SU-DHL-6 (cell line): ENCODE data around the gene SLC26A2.

Experiments used
- H2AFZ ChIP-seq: fragments of 200-600 bp; sonication (generic); 2 replicates; pipeline ENCODE4 v1.6.1; 2014; ENCODE audit warnings: low read depth, mild to moderate bottlenecking, moderate library complexity, mixed read lengths, antibody characterized with exemption, low read length; ENCODE audit not compliant: severe bottlenecking
- H3F3A ChIP-seq: fragments of 200-600 bp; shearing (Covaris generic); 2 replicates; pipeline ENCODE4 v1.6.0; 2016; ENCODE audit warnings: antibody characterized with exemption, mild to moderate bottlenecking; ENCODE audit not compliant: insufficient read depth
- H3K27ac ChIP-seq: fragments of 200-600 bp; sonication (generic); 2 replicates; pipeline ENCODE4 v1.5.1; 2016; ENCODE audit warnings: low read depth, mild to moderate bottlenecking, low read length, moderate library complexity, mixed read lengths
- H3K27me3 ChIP-seq: fragments of 200-600 bp; sonication (generic), shearing (Covaris generic); 2 replicates; pipeline ENCODE4 v1.6.0; 2014; ENCODE audit warnings: mild to moderate bottlenecking, low read length
- H3K36me3 ChIP-seq: fragments of 200-600 bp; sonication (generic); 2 replicates; pipeline ENCODE4 v1.6.1; 2014; ENCODE audit warnings: mild to moderate bottlenecking, low read length, mixed read lengths
- H3K4me2 ChIP-seq: fragments of 300-600, 200-600 bp; shearing (Covaris generic), sonication (generic); 2 replicates; pipeline ENCODE4 v1.6.0; 2014; ENCODE audit warnings: low read length, low read depth, mild to moderate bottlenecking; ENCODE audit not compliant: poor library complexity, severe bottlenecking
- H3K4me3 ChIP-seq: fragments of 200-600 bp; sonication (generic); 2 replicates; pipeline ENCODE4 v1.5.1; 2014; ENCODE audit warnings: antibody characterized with exemption, low read length, mild to moderate bottlenecking, mixed read lengths; ENCODE audit not compliant: insufficient read depth, poor library complexity, severe bottlenecking
- H3K79me2 ChIP-seq: fragments of 200-600 bp; sonication (generic); 2 replicates; pipeline ENCODE4 v1.6.1; 2014; ENCODE audit warnings: mild to moderate bottlenecking, low read length, moderate library complexity; ENCODE audit not compliant: insufficient read depth
- H3K9ac ChIP-seq: fragments of 200-600 bp; sonication (generic); 2 replicates; pipeline ENCODE4 v1.7.0; 2014; ENCODE audit warnings: mild to moderate bottlenecking, low read length
- H3K9me2 ChIP-seq: fragments of 200-600 bp; sonication (generic); replicated peaks from 2 replicates; pipeline ENCODE4 v1.6.1; 2014; ENCODE audit warnings: low read length; ENCODE audit not compliant: insufficient read depth
- H3K9me3 ChIP-seq: fragments of 200-600 bp; sonication (generic); 2 replicates; pipeline ENCODE4 v1.6.1; 2014; ENCODE audit warnings: low read length, mixed read lengths; ENCODE audit not compliant: insufficient read depth
- H4K20me1 ChIP-seq: fragments of 200-600 bp; sonication (generic); 2 replicates; pipeline ENCODE4 v1.6.1; 2014; ENCODE audit warnings: low read depth, mild to moderate bottlenecking, antibody characterized with exemption, low read length, moderate library complexity, mixed read lengths
- EZH2phosphoT487 ChIP-seq: fragments of 200-600 bp; sonication (generic), shearing (Covaris generic); conservative IDR thresholded peaks from 2 replicates; pipeline ENCODE4 v1.6.1; 2018; ENCODE audit warnings: mild to moderate bottlenecking, antibody characterized with exemption, low read length, moderate library complexity, mixed read lengths
- TF ChIP-seq, protein P1 (sequence below): fragments of 200-600 bp; sonication (generic); IDR thresholded peaks from one replicate; pipeline ENCODE4 v1.5.1; 2017; ENCODE audit warnings: antibody characterized with exemption, mild to moderate bottlenecking, low read length, moderate library complexity; ENCODE audit not compliant: insufficient read depth, poor library complexity, severe bottlenecking

SLC26A2 gene

DNA sequence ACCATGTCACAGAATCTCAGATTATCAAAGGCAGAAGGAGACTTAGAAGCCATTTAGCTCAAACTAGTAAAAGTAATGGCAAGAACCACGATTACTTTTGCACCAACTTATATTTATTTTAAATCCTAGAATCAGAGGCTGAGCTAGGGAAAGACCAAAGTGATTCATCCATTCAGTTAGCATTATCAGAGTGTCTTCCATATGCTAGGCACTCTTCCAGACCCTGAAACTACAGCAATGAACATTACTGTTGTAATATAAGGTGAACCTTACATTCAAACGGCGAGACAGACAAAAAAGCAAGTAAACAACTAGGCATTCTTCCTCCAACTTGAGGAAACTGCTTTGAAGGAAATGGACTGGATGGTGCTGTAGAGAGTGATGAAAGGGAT is 23.9 kb upstream of the SLC26A2 start:
- Histone ChIP-seq H3K9me3 (no peaks in the 10 kb centered on the region), H3K79me2 (no peaks in the 10 kb centered on the region), H3K27me3 (no peaks in the 10 kb centered on the region), H4K20me1 (no peaks in the 10 kb centered on the region), H2AFZ (no peak overlapping the region), H3K4me2 (no peak overlapping the region), H3K36me3 (no peaks in the 10 kb centered on the region), H3K9ac (no peak overlapping the region), H3F3A (no peaks in the 10 kb centered on the region), H3K4me3 (no peak overlapping the region), H3K27ac (no peak overlapping the region), H3K9me2 (no peaks in the 10 kb centered on the region)
- TF ChIP-seq, protein P1, sequence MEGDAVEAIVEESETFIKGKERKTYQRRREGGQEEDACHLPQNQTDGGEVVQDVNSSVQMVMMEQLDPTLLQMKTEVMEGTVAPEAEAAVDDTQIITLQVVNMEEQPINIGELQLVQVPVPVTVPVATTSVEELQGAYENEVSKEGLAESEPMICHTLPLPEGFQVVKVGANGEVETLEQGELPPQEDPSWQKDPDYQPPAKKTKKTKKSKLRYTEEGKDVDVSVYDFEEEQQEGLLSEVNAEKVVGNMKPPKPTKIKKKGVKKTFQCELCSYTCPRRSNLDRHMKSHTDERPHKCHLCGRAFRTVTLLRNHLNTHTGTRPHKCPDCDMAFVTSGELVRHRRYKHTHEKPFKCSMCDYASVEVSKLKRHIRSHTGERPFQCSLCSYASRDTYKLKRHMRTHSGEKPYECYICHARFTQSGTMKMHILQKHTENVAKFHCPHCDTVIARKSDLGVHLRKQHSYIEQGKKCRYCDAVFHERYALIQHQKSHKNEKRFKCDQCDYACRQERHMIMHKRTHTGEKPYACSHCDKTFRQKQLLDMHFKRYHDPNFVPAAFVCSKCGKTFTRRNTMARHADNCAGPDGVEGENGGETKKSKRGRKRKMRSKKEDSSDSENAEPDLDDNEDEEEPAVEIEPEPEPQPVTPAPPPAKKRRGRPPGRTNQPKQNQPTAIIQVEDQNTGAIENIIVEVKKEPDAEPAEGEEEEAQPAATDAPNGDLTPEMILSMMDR, result no peak
- TF ChIP-seq EZH2phosphoT487, result no peak

DNA sequence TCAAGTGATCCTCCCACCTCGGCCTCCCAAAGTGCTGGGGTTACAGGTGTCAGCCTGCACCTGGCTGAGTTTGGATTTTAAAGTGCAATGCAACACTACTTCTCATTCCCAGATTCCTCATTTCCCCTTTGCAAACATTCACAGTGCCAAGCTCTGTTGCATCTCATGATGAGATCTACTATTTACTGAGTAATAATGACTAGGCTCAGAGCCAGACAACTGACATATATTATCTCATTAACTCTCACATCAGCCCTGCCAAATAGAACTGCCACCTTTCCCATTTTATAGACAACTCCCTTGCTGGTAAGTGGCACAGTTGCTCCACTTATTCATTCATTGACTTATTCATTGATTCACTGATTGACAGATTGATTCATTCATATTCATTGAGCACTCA is 22.9 kb upstream of the SLC26A2 start:
- no peak overlapping the region for H2AFZ ChIP-seq
- no peaks in the 10 kb centered on the region for H3K27me3 ChIP-seq
- H3K79me2 ChIP-seq, result no peaks in the 10 kb centered on the region
- H3K9me3 ChIP-seq, result no peaks in the 10 kb centered on the region
- H3K27ac ChIP-seq, result no peak overlapping the region
- H4K20me1 ChIP-seq, result no peaks in the 10 kb centered on the region
- no peak for TF ChIP-seq EZH2phosphoT487
- TF ChIP-seq, protein P1, result no peak
- H3K4me2 ChIP-seq, result no peak overlapping the region
- no peaks in the 10 kb centered on the region for H3K36me3 ChIP-seq
- no peaks in the 10 kb centered on the region for H3K9me2 ChIP-seq
- H3K4me3 ChIP-seq, result no peak overlapping the region
- H3F3A ChIP-seq, result no peaks in the 10 kb centered on the region
- H3K9ac ChIP-seq, result no peak overlapping the region

DNA sequence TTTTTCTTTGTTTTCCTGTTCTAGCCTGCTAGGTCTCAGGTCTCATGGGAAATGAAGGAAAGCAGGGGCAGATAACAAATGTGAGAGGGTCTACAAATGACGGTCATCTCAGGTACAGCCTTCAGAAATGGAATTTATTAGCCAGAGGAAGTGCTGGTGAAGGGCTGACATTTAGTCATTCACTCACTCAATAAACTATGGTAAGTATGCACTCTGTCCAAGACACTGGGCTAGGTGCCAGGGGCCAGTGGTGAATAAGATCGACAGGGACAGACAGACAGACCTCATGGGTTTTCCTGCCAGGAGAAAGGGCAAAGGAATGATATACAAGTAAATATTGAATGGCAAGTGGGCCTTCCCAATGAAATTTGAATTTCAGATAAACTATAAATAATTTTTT is 22.3 kb upstream of the SLC26A2 start:
- Histone ChIP-seq H3K4me2 (no peak overlapping the region), H3K9ac (no peak overlapping the region), H2AFZ (no peak overlapping the region), H3K4me3 (no peak overlapping the region), H4K20me1 (no peaks in the 10 kb centered on the region), H3F3A (no peaks in the 10 kb centered on the region), H3K9me2 (no peaks in the 10 kb centered on the region), H3K27ac (no peak overlapping the region), H3K9me3 (no peaks in the 10 kb centered on the region), H3K27me3 (no peaks in the 10 kb centered on the region), H3K79me2 (no peaks in the 10 kb centered on the region), H3K36me3 (no peaks in the 10 kb centered on the region)
- TF ChIP-seq EZH2phosphoT487, result no peak
- TF ChIP-seq, protein P1, result no peak
